Right atrium auricular region (tissue), 2 donors: ENCODE measurements around the gene KCNJ11. TPM values are rescaled to one million over a fixed set of nuclear protein-coding genes. Genes with fewer than 3 reads are reported as not detected.

Experiments used
- DNase-seq: peaks from one replicate; pipeline ENCODE4 v3.0.0-alpha.2; 2019; ENCODE audit warnings: low spot score
- H3K27ac ChIP-seq, 2 donors: fragments of 200-600 bp; sonication (generic); 1 replicate in 1 of 2; 2 replicates in 1 of 2; pipeline ENCODE4 v1.5.1; 2016 to 2019
- H3K27me3 ChIP-seq, 2 donors: fragments of 200-600 bp; sonication (generic); one replicate each; pipeline versions ENCODE4 v1.5.1 to v1.6.0; 2017 to 2019
- H3K36me3 ChIP-seq: fragments of 200-600 bp; sonication (generic); one replicate; pipeline ENCODE4 v1.5.1; 2016
- H3K4me1 ChIP-seq, 2 donors: fragments of 200-600 bp; sonication (generic); one replicate each; pipeline versions ENCODE4 v1.5.1 to v1.6.0; 2017 to 2019
- H3K4me3 ChIP-seq, 2 donors: fragments of 200-600 bp; sonication (generic); 1 replicate in 1 of 2; 2 replicates in 1 of 2; pipeline ENCODE4 v1.5.1; 2017 to 2019; ENCODE audit warnings: mild to moderate bottlenecking in 1 of 2, moderate library complexity in 1 of 2
- H3K9me3 ChIP-seq, 2 donors: fragments of 200-600 bp; sonication (generic); one replicate each; pipeline ENCODE4 v1.5.1; 2019
- total RNA-seq, 2 donors: library from RNA; depleted of rRNA; stranded (reverse); fragments of >200 nt; gene quantifications; one replicate each; pipeline ENCODE4 v1.1.0, GENCODE V29; 2016
- TF ChIP-seq, protein P1 (sequence below), 2 donors: fragments of 200-600 bp; sonication (generic); IDR thresholded peaks; one replicate each; pipeline ENCODE4 v1.5.1; 2019; ENCODE audit warnings: antibody characterized with exemption in 2 of 2

The KCNJ11 gene
- total RNA-seq, 2 donors from 2014 or later, result 18.7 to 19.5 TPM

DNA sequence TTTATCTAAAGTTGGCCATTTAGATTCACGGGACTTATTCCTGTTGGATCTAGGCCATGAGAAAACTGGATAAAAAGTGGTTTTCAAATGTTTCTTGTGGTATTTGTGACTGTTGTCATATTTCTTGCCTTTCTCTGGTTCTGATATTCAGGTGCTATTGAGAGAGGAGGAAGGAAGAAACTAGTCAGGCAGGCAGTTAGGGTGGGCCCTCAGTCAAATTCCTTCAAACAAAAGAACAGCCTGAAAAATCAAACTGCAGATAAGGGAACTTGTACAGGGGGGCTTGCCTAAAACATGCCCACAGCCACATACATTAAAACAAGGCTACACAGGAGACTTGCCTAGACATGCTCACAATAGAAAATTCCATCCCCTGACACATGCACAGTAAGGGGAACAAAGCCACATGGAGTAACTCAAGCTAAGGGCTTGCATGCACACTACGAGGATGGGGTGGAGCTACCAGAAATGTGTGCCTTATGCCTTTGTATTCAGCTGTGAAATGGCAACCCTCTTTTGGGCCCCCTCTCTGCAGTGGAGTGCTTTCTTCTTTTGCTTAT, 18.7 kb downstream of the KCNJ11 start:
- Histone ChIP-seq H3K27ac (no peak overlapping the region), H3K4me1 (no peaks in the 10 kb centered on the region), H3K36me3 (peaks cover 74% of the 10 kb centered on the region), H3K4me3 (no peak overlapping the region), H3K27me3 (no peaks in the 10 kb centered on the region), H3K9me3 (peaks cover 13 to 55% of the 10 kb centered on the region in 2 donors)
- DNase-seq, result no peak
- TF ChIP-seq, protein P1, sequence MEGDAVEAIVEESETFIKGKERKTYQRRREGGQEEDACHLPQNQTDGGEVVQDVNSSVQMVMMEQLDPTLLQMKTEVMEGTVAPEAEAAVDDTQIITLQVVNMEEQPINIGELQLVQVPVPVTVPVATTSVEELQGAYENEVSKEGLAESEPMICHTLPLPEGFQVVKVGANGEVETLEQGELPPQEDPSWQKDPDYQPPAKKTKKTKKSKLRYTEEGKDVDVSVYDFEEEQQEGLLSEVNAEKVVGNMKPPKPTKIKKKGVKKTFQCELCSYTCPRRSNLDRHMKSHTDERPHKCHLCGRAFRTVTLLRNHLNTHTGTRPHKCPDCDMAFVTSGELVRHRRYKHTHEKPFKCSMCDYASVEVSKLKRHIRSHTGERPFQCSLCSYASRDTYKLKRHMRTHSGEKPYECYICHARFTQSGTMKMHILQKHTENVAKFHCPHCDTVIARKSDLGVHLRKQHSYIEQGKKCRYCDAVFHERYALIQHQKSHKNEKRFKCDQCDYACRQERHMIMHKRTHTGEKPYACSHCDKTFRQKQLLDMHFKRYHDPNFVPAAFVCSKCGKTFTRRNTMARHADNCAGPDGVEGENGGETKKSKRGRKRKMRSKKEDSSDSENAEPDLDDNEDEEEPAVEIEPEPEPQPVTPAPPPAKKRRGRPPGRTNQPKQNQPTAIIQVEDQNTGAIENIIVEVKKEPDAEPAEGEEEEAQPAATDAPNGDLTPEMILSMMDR (IDR thresholded peaks at IDR 0.05), result no peak

DNA sequence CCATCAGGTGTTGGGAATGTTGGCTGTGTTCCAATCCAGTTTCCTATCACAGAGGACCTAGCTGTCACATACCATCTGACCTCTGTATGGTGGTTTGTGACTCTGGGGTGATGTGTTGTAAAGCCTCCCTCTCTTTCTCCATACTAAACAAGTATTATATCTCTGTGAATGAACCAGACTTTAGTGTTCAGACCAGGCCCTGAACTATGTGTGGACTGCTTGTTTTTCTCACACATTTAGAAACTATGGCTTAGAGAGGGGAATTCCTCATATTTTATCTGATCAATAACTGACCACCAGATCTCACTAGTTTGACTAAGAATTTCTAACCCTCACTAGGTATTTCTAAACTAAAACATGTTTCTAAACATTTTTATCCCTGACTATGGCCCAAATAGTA, 19.4 kb downstream of the KCNJ11 start:
- TF ChIP-seq, protein P1 (IDR thresholded peaks at IDR 0.05), result no peak
- no peak for DNase-seq
- Histone ChIP-seq H3K27me3 (no peaks in the 10 kb centered on the region), H3K4me3 (no peak overlapping the region), H3K27ac (no peak overlapping the region), H3K9me3 (peaks cover 13 to 55% of the 10 kb centered on the region in 2 donors), H3K36me3 (peaks cover 74% of the 10 kb centered on the region), H3K4me1 (no peaks in the 10 kb centered on the region)

DNA sequence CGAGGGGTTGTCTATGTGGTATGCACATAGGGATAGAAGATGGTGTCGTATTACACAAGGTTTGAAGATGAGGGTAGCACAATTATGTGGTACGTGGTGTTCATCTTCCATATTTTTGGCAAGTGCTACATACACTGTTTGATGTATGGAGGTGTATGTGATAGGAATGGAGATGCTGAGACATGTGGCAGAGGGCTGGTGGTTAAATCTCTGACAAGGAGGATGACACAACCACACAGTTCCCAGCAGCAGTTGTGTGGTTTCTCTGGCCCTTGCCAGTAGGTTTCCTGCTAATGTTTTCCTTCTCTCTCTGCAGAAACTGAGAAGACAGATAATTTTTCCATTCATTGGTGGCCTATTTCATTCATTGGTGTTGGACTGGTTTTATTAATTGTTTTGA, 19.9 kb downstream of the KCNJ11 start:
- Histone ChIP-seq H3K36me3 (peaks cover 71% of the 10 kb centered on the region), H3K4me1 (no peaks in the 10 kb centered on the region), H3K4me3 (no peak overlapping the region), H3K9me3 (peaks cover 13 to 51% of the 10 kb centered on the region in 2 donors), H3K27ac (no peak overlapping the region), H3K27me3 (no peaks in the 10 kb centered on the region)
- DNase-seq, result no peak
- TF ChIP-seq, protein P1 (IDR thresholded peaks at IDR 0.05), result no peak

DNA sequence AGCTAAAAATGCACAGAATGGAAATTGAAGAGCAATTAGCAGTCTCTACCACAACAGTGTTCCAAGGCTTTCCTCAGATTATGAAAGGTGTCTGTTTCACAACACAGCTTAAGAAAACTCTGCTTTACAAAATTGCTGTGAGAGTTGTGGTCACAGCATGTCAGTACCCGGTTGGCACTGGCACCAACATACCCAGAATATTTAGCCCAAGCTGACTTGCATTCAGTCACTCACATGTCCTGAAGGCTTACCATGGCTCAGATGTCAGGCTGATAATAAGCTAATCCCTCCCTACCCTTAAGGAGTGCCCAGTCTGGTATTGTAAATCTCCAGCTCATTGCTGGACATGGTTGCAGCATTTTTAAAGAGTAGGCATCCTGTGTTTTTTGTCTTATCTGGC, 22.0 kb downstream of the KCNJ11 start:
- Histone ChIP-seq H3K4me3 (no peak overlapping the region), H3K4me1 (no peaks in the 10 kb centered on the region), H3K27me3 (no peaks in the 10 kb centered on the region), H3K27ac (no peak overlapping the region), H3K36me3 (peaks cover 51% of the 10 kb centered on the region), H3K9me3 (peaks cover 0 to 30% of the 10 kb centered on the region in 2 donors)
- TF ChIP-seq, protein P1 (IDR thresholded peaks at IDR 0.05), result no peak
- DNase-seq, result no peak

DNA sequence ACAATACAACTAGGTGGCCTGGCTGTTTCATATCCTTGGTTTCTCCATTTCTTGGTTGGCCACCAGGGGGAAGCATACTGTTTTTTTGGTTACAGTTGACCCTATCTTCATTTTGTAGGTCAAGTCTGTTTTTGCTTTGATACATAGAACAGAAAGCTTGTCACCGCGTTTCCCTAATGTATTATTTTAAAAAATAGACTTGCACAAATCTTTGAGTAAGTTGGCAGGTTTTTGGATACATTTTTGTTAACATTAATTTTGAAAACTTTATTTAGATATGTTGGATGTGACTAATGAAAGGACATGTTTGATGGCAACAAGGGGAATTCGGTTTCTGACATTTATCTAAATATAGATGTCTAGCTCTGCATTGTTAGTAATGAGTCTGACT, 33.9 kb downstream of the KCNJ11 start:
- H3K27ac ChIP-seq, result no peak overlapping the region
- no peaks in the 10 kb centered on the region for H3K27me3 ChIP-seq
- H3K36me3 ChIP-seq, result peaks cover 6% of the 10 kb centered on the region
- TF ChIP-seq, protein P1 (IDR thresholded peaks at IDR 0.05), result peak; percentile 39 to 70
- H3K4me1 ChIP-seq, result peaks cover 0 to 25% of the 10 kb centered on the region in 2 donors
- H3K9me3 ChIP-seq, result no peaks in the 10 kb centered on the region
- H3K4me3 ChIP-seq, result no peak overlapping the region
- peak; percentile 82 for DNase-seq
